GM03348 (cell line): ENCODE results near the gene SETD2.
"Not testable (repeated sequence)": the region's sequence is repeated elsewhere in the genome, so short reads cannot be mapped to it uniquely, and the experiment has no call there.

Experiments
- DNase-seq: peaks from one replicate; pipeline ENCODE4 v3.0.0; 2012; ENCODE audit warnings: low spot score

Gene SETD2, protein sequence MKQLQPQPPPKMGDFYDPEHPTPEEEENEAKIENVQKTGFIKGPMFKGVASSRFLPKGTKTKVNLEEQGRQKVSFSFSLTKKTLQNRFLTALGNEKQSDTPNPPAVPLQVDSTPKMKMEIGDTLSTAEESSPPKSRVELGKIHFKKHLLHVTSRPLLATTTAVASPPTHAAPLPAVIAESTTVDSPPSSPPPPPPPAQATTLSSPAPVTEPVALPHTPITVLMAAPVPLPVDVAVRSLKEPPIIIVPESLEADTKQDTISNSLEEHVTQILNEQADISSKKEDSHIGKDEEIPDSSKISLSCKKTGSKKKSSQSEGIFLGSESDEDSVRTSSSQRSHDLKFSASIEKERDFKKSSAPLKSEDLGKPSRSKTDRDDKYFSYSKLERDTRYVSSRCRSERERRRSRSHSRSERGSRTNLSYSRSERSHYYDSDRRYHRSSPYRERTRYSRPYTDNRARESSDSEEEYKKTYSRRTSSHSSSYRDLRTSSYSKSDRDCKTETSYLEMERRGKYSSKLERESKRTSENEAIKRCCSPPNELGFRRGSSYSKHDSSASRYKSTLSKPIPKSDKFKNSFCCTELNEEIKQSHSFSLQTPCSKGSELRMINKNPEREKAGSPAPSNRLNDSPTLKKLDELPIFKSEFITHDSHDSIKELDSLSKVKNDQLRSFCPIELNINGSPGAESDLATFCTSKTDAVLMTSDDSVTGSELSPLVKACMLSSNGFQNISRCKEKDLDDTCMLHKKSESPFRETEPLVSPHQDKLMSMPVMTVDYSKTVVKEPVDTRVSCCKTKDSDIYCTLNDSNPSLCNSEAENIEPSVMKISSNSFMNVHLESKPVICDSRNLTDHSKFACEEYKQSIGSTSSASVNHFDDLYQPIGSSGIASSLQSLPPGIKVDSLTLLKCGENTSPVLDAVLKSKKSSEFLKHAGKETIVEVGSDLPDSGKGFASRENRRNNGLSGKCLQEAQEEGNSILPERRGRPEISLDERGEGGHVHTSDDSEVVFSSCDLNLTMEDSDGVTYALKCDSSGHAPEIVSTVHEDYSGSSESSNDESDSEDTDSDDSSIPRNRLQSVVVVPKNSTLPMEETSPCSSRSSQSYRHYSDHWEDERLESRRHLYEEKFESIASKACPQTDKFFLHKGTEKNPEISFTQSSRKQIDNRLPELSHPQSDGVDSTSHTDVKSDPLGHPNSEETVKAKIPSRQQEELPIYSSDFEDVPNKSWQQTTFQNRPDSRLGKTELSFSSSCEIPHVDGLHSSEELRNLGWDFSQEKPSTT (N-terminal part only)

DNA sequence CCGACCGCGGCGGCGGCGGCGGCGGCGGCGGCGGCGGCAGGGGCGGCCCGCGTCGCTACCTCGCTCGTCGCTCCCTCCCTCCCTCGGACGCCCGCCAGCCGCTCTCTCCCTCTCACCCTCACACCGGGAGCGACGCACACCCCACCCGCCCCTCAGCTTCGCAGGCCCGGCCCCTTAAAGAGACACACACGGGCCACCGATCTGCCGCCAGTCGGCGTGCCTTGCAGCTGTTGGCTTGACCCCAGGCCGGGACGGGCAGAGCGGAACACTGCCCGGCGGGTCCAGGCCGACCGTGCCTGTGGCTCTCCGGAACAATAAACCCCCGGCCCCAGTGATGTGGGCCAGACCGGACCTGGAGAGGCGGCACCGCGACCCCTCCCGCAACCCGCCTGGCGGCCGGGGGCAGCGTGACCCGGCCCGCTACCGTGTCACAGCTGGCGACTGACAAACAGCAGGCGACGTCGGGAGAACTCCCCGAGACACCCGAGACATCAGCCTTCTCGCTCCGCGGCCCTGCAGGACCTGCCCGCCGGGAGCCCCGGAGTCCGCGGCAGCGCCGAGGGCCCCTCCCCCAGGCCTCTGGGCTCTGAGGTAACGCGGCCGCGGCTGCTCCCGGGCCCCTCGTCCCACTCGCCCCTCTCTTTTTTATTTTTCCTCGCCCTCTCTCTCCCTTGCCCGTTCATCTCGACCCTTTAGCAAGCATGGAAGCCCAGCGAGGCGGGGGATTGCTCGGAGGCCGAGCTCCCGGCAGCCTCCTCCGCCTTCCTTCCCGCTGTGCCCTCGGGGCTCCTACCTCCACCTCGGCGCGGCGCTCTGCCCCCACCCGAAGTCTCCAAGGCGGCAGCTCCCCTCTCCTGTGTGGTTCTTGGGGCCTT is at the start of gene SETD2:
TSS of gene SETD2 (minus strand) at position 107 of the 875 bp plus-strand sequence. CDS start 189 bp downstream, outside the sequence.
- DNase-seq = peak; percentile 97

DNA sequence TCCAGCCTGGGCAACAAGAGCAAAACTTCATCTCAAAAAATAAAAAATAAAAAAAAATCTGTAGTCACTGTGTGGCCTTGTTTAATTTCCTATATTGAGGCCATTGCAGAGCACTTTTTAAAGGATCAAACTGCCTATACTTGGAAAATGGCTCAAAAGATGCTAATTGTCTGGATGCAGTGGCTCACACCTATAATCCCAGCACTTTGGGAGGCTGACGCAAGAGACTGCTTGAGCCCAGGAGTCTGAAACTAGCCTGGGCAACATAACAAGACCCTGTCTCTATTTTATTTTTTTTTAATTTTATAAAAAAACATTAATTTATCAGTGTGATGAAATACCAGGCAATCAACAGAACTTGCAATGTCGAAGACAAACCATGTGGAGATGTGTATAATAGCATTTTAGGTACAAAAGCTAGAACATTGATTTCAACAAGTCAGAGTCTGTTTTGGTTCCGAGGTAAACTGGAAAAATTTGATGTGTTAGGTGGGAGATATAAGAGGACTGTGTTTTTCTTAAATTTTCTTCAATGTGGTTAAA is 47.0 kb upstream of the SETD2 start:
- DNase-seq = no peak

DNA sequence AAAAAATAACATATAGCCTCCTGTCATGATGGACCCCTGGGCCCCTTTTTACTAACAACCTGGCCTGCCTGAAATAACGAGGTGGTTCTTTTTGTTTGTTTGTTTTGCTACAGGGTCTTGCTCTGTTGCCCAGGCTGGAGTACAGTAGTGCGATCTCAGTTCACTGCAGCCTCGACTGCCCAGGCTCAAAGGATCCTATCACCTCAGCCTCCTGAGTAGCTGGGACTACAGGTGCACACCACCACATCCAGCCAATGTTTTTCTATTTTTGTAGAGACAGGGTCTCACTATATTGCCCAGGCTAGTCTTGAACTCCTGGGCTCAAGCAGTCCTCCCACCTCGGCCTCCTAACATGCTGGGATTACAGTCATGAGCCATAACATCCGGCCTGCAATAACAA is 42.1 kb upstream of the SETD2 start:
- DNase-seq = not testable (repeated sequence)

DNA sequence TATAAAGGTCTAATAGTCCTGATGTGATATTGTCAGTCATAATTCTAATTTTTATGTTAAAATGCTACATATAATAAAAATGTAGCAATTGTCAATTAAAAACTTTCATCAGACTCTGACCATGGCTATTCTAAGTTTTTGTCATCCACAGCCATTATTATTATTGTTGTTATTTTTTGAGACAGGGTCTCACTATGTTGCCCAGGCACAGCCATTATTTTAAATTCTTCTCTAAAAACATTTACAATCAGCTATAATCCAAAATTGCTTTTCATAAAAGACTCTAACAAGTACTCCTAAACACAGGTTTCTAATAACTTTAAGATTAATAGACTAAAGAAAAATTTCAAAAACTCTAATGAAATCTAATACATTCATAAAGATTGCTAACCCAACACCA is 41.0 kb upstream of the SETD2 start:
- DNase-seq = no peak

DNA sequence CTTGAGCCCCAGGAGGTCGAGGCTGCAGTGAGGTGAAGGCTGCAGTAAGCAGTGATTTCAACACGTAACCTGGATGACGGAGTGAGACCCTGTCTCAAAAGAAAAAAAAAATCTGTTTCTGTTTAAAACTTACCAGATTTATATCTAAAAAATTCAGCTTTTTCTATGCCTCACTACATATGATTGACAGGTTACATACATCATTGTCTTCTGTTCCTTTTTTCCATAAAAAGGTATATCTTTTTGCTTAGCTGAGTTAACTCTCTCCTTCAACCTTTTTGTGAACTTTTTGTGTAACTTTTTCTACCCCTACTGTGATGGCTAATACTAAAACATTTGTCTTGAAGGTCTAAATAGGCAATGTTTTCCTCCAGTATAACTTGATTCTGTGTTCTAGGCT is 38.6 kb upstream of the SETD2 start:
- DNase-seq = no peak

DNA sequence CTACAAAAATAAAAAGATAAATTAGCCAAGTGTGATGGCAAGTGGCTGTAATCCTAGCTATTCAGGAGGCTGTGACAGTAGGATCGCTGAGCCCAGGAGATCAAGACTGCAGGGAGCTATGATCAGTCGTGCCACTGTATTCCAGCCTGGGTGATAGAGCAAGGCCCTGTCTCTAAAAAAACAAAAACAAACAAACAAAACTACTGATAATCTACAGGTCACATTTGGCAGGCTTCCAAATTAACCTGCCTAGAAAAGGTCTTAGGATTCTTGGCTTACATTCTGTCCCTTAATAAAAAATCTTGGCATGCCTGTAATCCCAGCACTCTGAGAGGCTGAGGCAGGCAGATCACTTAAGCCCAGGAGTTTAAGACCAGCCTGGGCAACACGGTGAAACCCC is 33.4 kb upstream of the SETD2 start:
- no peak for DNase-seq

DNA sequence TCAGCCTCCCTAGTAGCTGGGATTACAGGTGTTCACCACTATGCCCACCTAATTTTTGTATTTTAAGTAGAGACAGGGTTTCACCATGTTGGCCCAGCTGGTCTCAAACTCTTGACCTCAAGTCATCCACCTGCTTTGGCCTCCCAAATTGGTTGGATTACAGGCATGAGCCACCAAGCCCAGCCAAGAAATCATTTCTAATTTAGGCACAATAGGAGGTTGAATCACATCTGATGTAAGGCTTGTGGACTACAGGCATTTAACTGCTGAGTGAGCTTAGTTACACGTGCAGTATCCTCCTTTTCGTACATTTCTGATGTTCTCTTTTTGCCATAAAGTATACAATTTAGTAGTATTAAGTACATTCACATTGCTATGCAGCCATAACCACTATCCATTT is 31.1 kb upstream of the SETD2 start:
- DNase-seq = no peak

DNA sequence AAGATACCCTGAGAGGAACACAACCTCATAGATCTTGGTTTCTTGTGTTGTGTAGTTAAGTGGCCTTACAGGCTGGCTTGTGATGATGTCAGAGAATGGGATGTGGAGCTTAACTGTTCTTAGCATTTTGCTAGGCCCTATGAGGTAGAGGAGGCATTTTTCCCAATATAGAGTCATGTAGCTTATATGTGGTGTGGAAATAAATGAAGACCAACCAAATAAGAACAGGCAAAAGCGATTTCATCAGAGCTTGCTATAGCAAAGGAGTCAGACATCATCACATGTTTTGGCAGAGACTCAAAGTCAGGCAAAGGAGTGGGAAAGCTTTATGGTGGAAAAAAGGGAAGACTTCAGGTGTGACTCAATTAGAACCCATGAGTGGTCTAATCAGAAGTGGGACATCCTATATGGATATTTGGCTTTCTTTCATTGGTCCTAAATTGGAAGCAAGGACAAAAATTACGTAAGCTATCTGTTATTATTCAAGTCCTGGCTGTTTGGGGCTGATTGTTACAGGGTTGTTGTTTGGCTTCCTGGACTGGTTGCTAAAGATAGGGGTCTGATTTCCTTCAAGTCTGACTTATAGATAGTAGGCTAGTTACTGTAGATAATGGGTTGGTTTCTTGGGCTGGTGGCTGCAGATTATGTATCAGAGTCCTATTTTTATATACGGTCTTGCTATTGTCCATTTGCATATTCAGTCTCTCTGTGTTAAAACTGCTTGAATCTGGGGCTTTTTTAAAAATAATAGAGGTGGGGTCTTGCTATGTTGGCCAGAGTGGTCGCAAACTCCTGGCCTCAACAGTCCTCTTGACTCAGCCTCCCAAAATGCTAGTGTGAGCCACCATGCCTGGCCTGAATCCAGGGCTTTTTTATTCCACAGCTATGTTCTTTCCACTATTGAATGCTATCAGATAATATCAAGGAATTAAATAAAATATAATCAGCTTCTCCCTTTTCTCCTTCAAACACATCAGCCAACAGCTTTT is 30.3 kb upstream of the SETD2 start:
- no peak for DNase-seq

DNA sequence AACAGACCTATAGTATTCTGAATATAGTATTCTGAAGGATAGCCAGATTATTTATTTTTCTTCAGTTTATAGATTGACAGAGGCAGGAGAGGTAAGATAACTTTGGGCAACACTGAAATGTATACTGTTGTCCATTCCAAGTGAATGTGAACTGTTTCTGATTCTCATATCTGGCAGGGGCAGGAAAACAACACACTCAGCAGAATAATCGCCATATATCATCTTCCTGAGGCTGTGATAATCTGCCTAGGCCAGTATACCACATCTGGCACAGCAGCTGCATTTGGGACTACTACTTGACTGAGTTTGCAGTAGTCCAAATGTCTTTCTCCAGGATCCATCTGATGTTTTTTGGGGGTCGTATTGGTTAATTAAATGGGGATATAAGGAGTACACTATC is 22.4 kb upstream of the SETD2 start:
- no peak for DNase-seq

DNA sequence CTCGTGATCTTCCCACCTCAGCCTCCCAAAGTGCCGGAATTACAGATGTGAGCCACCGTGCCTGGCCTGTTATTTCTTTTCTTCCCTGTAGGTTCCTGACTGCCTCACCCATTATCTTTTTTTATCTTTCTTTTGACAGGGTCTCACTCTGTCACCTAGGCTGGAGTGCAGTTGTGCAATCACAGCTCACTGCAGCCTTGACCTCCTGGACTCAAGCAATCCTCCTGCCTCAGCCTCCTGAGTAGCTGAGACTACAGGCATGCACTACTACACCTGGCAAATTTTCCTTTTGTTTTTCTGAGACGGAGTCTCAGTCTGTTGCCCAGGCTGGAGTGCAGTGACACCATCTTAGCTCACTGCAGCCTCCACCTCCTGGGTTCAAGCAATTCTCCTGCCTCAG is 17.8 kb upstream of the SETD2 start:
- not testable (repeated sequence) for DNase-seq

DNA sequence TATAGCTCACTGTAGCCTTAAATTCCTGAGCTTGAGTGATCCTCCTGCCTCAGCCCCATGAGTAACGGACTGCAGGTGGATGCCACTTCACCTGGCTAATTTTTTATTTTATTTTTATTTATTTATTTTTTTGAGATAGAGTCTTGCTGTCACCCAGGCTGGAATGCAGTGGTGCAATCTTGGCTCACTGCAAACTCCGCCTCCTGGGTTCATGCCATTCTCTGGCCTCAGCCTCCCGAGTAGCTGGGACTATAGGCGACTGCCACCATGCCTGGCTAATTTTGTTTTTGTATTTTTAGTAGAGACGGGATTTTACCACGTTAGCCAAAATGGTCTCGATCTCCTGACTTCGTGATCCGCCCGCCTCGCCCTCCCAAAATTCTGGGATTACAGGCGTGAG is 16.1 kb upstream of the SETD2 start:
- DNase-seq = not testable (repeated sequence)

DNA sequence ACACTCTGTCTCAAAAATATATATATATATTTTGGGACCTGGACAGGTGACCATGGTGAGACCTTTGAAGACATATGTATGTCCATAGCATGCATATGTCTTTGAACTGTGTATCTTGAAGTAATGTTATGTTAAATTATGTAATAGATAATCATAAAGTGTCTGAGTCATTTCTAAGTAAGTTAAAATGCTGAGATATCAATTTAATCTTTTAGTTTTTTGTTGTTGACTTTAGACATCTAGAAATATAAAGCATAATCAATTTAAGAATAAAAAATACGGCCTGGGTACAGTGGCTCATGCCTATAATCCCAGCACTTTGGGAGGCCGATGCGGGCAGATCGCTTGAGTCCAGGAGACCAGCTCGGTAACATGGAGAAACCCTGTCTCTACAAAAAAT is 12.7 kb upstream of the SETD2 start:
- no peak for DNase-seq

DNA sequence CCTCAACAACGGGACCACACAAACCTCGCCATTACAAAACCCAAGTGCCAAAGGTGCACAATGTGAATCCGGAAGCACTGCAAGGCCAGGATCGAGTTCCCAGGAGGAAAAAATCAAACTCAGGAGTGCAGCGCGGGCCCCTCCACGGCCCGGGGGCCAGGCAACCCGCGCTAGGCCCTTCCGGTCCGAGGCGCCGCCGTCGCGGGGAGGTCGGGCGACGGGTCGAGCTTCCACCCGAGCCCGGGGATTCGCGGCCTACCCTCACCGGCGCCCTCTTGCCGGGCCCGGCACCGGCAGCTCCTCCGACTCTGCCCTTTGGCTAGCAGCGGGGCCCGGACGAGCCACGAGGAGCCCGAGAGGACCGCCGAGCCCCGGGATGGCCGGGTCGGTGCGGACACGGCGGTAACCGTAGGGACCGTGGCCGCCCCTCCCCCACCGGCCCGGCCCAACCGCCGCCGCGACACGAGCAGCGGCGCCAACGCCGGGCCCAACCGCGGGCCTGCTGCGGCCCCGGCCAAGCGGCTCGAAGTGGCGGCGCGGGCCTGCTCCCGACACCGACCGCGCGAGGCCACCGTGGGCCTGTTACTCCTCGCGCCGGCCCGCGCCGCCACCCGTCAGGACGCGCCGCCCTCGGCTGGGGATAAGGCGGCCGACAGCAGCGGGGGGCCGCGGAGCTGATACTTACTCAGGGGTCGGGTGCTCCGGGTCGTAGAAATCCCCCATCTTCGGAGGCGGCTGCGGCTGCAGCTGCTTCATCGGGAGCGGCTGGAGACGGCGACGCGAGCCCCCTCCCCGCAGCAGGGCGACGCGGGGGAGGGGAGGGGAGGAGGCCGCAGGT is 525 bp downstream of the SETD2 start:
- peak; percentile 75 for DNase-seq

DNA sequence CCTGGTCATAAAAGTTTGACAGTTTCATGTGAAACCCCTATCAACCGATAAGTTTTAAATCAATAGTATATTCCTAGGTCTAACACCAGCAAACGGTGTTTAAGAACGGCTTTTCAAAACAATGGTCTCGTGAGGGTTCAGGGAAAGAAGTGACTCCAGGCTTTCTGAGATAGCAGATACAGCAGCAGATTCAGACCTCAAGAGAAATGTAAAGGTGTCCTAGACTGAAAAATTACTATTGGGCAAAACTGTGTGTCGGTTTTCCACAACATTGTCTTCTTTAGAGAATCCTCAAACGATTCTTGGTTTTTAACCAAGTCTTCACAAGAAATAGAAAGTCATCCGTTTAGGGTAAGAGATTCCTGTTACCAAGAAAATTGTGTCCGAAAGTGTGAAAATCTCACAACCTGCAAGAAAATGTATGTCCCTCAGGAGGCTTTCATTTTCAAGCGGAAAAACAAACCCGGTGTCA is 1.2 kb downstream of the SETD2 start:
- peak; percentile 16 for DNase-seq

DNA sequence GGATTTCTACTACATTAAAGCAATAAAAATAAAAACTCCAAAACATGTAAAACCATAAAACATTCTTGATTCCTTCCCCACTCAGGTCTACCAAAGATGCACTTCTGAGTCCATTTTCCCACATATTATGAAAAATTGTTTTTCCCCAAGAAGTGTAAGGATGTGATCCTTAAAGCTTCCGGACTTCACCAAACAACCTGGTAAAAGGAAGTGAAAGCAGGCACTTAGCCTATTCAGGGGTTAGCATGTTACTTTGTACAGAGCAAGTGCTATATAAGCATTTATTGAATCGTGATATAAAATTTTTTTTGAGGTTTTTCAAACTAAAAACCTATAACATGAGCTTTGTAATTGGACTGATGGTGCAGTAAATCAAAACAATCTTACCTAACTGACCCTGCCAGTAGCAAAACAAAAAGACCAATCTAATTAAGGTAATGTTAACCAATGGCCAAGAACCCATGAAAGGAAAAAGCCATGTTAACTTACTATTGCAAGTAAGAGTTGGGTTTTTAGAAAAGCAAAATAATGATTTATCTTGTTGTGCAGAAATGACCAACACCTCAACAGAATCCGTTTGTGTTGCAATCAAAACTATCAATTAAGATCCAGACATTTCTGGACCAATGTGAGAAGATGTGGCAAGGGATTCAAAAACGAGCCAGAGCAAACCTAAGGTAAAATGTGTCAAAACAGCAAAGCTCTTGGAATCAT is 1.8 kb downstream of the SETD2 start:
- no peak for DNase-seq

DNA sequence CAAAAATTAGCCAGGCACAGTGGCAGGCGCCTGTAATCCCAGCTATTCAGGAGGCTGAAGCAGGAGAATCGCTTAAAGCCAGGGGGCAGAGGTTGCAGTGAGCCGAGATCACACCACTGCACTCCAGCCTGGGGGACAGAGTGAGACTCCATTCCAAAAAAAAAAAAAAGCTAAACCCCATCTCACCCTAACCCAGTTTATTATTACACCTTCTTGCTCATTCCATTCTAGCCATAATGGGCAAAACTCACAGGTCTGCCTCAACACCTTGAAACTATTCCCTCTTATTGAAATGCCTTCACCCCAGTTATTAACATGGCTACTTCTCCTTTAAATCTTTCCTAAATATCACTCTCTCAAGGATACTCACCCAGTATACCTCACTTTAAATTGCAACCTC is 4.1 kb downstream of the SETD2 start:
- no peak for DNase-seq

DNA sequence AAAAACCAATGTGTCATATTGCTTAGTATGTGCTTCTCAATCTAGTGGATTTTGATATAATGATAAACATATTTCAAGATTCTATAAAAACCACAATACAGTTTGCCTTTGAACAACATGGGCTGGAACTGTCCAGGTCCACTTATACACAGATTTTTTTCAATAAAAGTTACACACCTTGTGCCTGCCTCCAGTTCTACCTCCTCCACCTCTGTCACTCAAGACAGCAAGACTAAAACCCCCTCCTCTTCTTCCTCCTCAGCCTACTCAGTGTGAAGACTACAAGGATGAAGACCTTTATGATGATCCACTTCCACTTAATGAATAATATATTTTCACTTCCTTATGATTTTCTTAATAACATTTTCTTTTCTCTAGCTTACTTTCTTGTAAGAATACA is 5.7 kb downstream of the SETD2 start:
- no peak for DNase-seq

DNA sequence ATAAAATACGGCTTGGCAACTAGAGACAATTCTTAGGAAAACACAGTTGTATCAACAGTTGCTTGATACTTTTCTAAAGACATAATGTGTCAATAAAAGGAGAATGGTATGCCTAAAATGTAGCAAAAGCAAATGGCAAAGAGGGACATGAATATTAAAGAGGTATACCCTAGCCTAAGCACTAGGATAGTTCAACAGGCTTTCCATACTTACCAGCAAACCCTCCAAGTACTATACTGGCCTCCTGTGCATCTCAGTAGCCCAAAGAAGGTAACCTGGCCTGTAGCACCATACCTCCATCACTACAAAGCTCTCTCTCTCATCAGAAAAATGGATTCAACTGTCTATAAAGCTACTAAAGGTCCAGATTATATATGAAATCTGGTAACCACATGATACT is 7.5 kb downstream of the SETD2 start:
- no peak for DNase-seq
